Measurements from ENCODE around the gene HNRNPCL4.
"Not testable (repeated sequence)": the region's sequence is repeated elsewhere in the genome, so short reads cannot be mapped to it uniquely, and the experiment has no call there.

The HNRNPCL4 gene

GRCh38 chr1:13165531-13165930 lies at the start of gene HNRNPCL4:
TSS of gene HNRNPCL4 (minus strand) at chr1:13165631. CDS start at chr1:13165467, 164 bp downstream.
- DNase-seq (ENCODE audit: low read depth), result not testable (repeated sequence)

- DNase-seq (ENCODE audit: low read depth), result not testable (repeated sequence)
Observed at GRCh38 chr1:13208712-13209111, 43.3 kb upstream of the HNRNPCL4 start.

- not testable (repeated sequence) for DNase-seq (ENCODE audit: low read depth)
Observed at GRCh38 chr1:13201309-13201708, 35.9 kb upstream of the HNRNPCL4 start, which contains the start of gene PRAMEF13. TSS of gene PRAMEF13 (minus strand) at chr1:13201409. CDS start at chr1:13199589, 1,820 bp downstream.

GRCh38 chr1:13171548-13171947 lies 6.1 kb upstream of the HNRNPCL4 start, which contains the start of gene PRAMEF9:
TSS of gene PRAMEF9 (plus strand) at chr1:13171848. CDS start at chr1:13175281, 3,433 bp downstream.
- not testable (repeated sequence) for DNase-seq (ENCODE audit: low read depth)

GRCh38 chr1:13155909-13156308 lies 9.5 kb downstream of the HNRNPCL4 start, which contains the start of gene PRAMEF26:
TSS of gene PRAMEF26 (minus strand) at chr1:13156009. CDS start at chr1:13153095, 2,914 bp downstream.
- not testable (repeated sequence) for DNase-seq (ENCODE audit: low read depth)

GRCh38 chr1:13116754-13117153 lies 48.7 kb downstream of the HNRNPCL4 start, which contains the start of gene HNRNPCL2:
TSS of gene HNRNPCL2 (minus strand) at chr1:13116854. CDS start at chr1:13116400, 454 bp downstream.
- not testable (repeated sequence) for DNase-seq (ENCODE audit: low read depth)

Measured in stimulated activated CD4-positive, alpha-beta T cell treated with anti-CD3 and anti-CD28 coated beads, Interleukin-2, amount 100 ng/mL, for 4 hours (primary cell).